ENCODE data around the gene SPN. TPM values are rescaled to one million over a fixed set of nuclear protein-coding genes. Genes with fewer than 3 reads are reported as not detected.
"Not testable (repeated sequence)": the region's sequence is repeated elsewhere in the genome, so short reads cannot be mapped to it uniquely, and the experiment has no call there.

The SPN gene
- polyA plus RNA-seq, 4 donors: 2.1 to 2.5 (median 2.3) TPM

DNA sequence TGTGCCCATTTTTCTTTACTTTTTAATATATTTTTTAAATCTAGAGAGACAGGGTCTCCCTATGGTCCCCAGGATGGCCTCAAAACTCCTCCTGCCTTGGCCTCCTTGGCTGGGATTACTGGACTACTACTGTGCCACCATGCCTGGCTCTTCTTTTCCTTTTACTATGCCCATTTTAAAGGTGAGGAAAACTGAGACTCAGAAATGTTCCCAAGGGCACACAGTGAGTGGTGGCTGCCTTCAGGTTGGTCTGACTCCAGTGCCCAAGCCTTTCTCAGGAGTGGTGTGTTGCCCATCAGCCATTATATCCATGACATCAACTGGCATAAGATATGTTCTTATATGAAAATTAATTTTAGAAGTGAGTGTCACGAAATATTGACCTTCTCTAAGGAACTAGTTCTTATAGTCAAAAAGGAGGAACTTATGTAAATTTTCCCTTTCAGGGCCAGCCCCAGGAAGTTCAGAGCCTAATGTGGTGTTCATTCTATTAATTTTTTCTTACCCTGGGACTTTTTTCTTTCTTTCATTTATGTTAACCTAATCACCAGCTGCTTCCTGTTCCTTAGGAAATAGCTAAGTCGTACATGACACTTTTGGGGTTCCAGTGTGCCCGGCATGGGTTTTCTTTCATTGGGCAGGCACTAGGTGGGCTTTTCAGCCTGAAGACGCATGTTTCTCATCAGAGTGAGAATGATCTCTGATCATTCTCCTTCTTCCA, 17.9 kb upstream of the SPN start:
- no peak for DNase-seq (ENCODE audit: low read depth in 4 of 4, low spot score in 2 of 4)

DNA sequence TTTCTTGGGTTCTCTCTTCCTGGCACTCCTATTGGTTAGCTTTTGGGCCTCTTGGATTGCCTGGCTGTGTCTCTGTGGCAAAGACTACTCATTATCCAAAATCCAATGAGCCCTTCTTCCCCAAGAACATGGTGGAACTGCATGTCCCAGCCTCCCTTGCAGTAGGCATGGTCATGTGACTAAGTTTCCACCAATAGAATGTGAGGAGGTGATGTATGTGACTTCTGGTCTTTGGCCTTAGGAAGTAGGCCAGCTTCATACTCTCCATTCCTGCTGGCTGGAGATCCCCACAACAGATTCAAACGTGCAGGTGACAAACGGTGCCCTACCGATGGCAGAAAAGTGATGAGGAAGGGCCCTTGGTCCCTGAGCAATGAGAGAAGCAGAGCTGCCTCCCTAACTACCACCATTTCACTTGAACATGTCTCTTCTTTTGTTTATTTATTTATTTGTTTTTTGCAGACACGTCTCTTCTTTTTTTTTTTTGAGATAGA, 17.3 kb upstream of the SPN start:
- no peak for DNase-seq (ENCODE audit: low read depth in 4 of 4, low spot score in 2 of 4)

DNA sequence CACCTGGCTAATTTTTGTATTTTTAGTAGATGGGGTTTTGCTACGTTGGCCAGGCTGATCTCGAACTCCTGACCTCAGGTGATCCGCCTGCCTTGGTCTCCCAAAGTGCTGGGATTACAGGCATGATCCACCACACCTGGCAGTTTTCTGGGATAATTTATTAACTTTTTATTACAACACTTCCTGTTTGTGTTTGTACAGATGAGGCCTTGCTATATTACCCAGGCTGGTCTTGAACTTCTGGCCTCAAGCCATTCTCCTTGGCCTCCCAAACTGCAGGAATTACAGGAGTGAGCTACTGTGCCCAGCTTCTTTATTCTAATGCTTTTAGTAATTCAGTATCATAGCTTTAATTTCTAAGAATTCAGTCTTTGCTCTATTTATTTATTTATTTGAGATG, 16.1 kb upstream of the SPN start:
- no peak for DNase-seq (ENCODE audit: low read depth in 4 of 4, low spot score in 2 of 4)

DNA sequence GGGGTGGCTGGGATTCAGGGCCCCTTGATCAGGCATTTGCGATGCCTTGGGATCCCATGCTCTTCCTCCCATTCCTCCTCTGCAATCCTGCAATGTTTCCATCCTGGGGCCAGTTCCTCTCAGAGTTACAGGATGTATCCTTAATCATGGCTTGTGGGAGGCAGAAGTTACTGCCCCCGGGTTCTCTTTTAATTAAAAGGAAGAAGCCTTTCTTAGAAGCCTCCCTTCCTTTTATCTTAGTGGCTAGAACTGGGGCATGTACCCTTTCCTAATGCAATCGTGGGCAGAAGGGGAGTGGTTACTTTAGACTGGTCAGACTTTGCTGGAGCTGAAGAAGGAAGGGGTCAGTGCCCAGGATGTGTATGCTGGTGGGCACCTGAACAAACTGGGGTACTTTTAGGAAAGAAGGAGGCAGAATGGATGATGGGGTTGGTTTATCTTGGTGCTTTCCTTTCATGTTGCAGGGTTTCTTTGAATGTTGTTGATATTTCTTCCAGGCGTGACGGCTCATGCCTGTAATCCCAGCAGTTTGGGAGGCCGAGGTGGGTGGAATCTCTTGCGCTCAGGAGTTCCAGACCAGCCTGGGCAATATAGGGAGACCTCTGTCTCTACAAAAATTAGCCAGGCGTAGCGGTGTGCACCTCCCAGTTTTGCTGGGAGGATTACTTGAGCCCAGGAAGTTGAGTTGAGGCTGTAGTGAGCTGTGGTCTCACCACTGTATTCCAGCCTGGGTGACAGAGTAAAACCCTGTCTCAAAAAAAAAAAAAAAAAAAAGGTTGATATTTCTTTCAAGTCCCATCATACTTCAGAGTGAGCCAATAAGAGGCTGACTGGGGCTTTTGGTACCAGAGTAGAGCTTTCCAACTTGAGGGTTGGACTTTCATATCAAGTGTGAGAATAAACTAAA, 13.2 kb upstream of the SPN start:
- no peak for DNase-seq (ENCODE audit: low read depth in 4 of 4, low spot score in 2 of 4)

DNA sequence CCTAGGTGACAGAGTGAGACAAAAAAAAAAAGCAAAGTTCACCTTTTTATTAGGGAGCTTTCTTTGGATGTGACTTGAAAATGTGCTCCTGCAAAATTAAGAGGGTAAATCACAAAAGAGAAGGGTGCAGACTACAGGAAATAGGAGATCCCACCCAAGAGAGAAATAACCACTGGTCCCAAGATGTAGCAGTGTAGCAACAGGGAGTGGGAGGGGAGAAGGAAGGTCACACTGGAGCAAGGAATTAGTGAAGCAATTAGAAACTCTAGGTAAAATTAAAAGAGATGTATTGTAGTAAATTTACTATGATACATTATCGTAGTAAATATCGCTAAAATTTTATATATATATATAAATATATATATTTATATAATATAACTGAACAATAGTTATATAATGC, 12.3 kb upstream of the SPN start:
- no peak for DNase-seq (ENCODE audit: low read depth in 4 of 4, low spot score in 2 of 4)

DNA sequence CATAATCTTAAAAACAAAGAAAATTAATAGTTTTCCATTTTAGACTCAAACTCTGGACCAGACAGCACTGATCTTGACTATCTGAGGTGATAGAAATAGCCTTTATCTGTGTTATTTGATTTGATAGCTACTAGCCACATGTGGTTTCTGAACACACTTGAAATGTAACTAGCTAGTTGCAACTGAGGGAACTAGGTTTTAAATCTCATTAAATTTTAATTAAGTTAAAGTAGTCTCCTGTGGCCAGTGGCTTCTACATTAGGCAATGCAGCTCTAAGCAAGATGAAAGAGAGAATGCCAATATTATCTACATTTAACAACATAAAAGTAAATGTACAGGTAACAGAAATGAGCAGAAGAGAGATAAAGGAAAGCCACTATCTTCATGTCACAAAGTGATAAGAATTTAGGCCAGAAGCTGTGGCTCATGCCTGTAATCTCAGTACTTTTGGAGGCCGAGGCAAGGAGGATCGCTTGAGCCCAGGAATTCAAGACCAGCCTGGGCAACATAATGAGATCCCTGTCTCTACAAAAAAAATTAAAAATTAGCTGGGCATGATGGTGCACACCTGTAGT, 11.2 kb upstream of the SPN start:
- no peak for DNase-seq (ENCODE audit: low read depth in 4 of 4, low spot score in 2 of 4)

DNA sequence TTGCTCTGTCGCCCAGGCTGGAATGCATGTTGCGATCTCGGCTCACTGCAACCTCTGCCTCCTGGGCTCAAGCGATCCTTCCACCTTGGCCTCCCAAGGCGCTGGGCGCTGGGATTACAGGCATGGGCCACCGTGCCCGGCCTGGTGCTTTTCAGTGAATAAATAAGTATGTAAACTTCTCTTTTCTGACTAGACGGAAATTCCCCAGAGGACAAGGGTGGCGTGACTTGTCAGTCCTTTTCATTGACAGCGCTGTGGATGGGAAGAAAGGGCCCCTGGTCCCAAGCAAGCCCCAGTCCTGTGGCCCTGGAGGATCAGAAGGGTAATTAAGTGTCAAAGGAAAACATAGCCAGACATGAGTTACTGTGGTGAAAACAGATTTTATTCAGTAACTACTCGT, 9.6 kb upstream of the SPN start:
- DNase-seq (ENCODE audit: low read depth in 4 of 4, low spot score in 2 of 4): no peak

DNA sequence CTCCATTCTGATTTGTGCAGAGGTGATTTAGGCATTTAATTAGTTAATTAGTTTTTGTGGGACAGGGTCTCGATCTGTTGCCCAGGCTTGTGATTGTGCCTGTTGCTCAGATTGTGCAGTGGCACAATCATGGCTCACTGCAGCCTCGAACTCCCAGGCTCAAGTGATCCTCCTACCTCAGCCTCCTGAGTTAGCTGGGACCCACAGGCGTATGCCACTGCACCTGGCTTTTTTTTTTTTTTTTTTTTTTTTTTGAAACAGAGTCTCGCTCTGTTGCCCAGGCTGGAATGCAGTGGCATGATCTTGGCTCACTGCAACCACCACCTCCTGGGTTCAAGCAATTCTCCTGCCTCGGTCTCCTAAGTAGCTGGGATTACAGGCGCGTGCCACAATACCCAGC, 9.2 kb upstream of the SPN start:
- DNase-seq (ENCODE audit: low read depth in 4 of 4, low spot score in 2 of 4): not testable (repeated sequence)

DNA sequence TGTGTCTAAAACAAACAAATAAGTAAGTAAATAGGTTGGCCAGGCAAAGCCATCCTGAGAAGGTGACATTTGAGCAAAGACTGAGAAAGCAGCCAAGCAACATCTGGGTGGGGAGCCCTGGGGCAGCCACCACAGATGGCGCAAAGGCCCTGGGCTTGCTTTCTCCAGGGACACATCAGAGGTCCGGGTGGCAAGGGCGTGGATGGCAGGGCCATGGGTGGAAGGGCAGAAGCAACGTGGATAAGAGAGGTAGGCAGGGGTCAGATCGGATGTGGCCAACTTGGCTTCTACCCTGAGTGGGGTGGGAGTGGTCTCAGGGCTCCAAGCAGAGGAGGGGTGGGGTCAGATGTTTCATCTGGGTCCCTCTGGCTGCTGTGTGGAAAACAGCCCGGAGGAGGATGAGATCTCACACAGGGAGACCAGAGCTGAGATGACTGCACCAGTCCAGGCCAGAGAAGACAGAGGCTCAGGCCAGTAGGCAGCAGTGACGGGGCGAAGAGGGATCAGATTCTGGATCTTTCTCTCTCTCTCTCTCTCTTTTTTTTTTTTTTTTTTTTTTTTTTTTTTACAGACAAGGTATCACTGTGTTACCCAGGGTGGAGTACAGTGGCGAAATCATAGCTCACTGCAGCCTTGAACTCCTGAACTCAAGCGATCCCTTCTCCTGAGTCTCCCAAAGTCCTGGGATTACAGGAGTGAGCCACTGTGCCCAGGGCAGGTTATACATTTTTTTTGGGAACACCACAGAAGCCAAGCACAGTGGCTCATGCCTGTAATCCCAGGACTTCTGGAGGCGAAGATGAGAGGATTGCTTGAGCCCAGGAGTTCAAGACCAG, 6.1 kb upstream of the SPN start:
- no peak for DNase-seq (ENCODE audit: low read depth in 4 of 4, low spot score in 2 of 4)

DNA sequence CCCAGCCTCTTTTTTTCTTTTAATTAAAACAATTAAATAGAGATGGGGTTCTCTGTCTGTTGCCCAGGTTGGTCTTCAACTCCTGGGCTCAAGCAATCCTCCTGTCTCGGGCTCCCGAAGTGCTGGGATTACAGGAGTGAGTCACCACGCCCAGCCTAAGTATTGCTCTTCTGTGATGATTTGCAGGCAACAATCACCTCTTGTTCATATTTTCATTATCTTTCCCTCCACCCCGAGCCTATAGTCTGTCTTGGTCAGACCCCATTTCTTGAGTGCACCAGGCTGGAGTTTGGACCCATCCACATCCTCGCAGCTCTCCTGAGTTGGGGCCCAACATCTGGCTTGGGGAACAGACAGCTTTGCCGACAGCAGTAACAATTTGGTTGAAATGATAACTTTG, 4.3 kb upstream of the SPN start:
- no peak for DNase-seq (ENCODE audit: low read depth in 4 of 4, low spot score in 2 of 4)

DNA sequence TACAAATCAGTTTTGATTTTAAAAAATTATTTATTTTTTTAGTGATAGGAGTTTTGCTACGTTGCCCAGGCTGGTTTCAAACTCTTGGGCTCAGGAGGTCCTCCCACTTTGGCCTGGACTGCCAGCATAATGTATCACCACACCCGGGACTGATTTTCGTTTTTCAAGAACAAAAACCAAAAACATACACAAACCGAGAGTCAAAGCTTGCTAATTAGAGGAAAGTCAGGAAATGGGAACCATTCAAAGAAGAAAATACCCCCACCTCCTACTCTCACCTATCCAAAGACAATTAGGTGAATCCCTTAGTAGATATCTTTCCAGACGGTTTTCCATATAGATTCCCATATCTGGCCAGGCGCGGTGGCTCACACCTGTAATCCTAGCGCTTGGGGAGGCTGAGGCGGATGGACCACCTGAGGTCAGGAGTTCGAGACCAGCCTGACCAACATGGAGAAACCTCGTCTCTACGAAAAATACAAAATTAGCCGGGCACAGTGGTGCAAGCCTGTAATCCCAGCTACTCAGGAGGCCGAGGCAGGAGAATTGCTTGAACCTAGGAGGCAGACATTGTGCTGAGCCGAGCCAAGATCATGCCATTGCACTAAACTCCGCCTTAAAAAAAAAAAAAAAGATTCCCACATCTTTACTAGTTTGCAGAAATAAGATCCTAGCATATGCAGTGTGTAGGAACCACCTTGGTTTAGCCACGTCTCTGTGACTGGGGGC, 883 bp upstream of the SPN start:
- DNase-seq (ENCODE audit: low read depth in 4 of 4, low spot score in 2 of 4): no peak

DNA sequence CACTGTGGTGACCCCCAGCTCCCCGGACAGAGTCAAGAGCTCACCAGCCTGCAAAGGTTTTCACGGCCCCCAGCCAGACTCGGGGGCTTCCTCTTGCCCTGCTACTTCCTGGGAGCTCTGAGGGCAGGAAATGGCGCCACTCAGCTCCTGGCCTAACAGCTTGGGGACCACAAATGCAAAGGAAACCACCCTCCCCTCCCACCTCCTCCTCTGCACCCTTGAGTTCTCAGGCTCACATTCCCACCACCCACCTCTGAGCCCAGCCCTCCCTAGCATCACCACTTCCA, 375 bp upstream of the SPN start:
- DNase-seq (ENCODE audit: low read depth in 4 of 4, low spot score in 2 of 4): no peak

DNA sequence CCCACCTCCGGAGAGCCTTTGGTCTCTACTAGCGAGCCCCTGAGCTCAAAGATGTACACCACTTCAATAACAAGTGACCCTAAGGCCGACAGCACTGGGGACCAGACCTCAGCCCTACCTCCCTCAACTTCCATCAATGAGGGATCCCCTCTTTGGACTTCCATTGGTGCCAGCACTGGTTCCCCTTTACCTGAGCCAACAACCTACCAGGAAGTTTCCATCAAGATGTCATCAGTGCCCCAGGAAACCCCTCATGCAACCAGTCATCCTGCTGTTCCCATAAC, 702 bp downstream of the SPN start:
- DNase-seq (ENCODE audit: low read depth in 4 of 4, low spot score in 2 of 4): no peak

DNA sequence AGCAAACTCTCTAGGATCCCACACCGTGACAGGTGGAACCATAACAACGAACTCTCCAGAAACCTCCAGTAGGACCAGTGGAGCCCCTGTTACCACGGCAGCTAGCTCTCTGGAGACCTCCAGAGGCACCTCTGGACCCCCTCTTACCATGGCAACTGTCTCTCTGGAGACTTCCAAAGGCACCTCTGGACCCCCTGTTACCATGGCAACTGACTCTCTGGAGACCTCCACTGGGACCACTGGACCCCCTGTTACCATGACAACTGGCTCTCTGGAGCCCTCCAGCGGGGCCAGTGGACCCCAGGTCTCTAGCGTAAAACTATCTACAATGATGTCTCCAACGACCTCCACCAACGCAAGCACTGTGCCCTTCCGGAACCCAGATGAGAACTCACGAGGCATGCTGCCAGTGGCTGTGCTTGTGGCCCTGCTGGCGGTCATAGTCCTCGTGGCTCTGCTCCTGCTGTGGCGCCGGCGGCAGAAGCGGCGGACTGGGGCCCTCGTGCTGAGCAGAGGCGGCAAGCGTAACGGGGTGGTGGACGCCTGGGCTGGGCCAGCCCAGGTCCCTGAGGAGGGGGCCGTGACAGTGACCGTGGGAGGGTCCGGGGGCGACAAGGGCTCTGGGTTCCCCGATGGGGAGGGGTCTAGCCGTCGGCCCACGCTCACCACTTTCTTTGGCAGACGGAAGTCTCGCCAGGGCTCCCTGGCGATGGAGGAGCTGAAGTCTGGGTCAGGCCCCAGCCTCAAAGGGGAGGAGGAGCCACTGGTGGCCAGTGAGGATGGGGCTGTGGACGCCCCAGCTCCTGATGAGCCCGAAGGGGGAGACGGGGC, 1.3 kb downstream of the SPN start:
- DNase-seq (ENCODE audit: low read depth in 4 of 4, low spot score in 2 of 4): no peak

DNA sequence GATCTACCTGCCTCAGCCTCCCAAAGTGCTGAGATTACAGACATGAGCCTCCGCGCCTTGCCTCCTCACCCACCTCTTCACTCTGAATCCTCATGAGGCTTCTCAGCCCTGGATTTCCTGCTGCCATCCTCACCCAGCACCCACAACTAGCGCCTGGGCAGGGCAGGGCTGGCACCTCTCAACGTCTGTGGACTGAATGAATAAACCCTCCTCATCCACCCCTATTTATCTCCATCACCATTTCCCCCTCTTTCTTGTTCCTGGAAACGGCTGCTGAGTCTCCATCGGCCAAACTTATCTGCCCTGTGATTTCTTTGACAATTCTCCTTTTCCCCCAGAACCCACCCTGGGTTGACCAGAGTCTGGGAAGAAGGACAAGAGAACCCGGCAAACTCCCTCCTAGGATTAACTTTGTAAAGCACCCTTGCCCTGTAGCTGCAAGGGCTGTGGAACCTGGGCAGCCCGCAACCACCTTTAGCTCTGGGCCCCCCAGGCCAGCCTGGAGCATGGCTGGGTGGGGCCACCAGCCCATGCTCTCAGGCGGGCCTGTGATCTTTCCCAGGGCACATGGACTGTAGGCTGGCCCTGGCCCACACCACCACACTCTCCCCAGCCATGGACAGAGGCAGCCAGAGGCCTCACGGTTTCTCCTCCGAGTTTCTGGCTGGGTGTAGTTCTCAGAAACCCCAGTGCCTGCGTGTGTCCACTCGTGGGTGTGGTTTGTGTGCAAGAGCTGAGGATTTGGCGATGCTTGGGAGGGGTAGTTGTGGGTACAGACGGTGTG, 2.4 kb downstream of the SPN start:
- DNase-seq (ENCODE audit: low read depth in 4 of 4, low spot score in 2 of 4): no peak

DNA sequence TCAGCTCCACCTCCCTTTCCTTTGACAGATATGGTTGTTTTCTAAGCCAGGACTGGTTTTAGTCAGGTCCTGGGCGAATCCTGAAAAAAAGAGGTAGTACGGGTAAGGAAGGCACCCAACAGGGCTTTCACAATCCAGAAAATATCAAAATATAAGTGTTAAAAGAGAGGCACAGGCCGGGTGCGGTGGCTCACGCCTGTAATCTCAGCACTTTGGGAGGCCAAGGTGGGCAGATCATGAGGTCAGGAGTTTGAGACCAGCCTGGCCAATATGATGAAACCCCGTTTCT, 4.2 kb downstream of the SPN start:
- not testable (repeated sequence) for DNase-seq (ENCODE audit: low read depth in 4 of 4, low spot score in 2 of 4)

DNA sequence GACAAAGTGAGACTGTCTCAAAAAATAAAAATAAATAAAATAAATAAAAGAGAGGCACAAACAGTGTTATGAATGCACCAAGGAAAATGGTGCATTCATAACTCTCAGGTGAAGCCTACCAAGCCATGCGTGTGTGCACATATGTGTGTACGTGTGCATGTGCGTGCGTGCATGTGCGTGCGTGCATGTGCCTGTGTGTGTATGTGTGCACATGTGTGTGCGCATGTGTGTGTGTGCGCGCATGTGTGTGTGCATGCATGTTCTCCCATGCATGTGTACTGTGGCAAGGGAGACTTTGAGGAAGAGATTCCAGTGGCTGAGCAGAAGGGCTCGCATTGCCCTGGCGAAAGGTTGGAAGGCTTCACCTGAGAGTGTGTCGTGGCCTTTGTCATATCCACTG, 4.7 kb downstream of the SPN start:
- no peak for DNase-seq (ENCODE audit: low read depth in 4 of 4, low spot score in 2 of 4)

DNA sequence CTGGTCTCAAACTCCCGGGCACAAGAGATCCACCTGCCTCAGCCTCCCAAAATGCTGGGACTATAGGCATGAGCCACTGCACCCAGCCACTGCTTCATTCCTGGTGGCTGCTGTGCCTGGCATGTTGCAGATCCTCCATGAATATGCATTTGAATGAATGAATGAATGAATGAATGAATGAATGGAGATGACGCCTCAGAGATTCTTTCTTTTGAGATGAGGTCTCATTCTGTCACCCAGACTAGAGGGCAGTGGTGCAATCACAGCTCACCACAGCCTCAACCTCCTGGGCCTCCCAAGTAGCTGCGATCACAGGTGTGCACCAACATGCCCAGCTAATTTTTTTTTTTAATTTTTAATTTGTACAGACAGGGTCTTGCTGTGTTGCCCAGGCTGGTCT, 5.2 kb downstream of the SPN start:
- no peak for DNase-seq (ENCODE audit: low read depth in 4 of 4, low spot score in 2 of 4)

DNA sequence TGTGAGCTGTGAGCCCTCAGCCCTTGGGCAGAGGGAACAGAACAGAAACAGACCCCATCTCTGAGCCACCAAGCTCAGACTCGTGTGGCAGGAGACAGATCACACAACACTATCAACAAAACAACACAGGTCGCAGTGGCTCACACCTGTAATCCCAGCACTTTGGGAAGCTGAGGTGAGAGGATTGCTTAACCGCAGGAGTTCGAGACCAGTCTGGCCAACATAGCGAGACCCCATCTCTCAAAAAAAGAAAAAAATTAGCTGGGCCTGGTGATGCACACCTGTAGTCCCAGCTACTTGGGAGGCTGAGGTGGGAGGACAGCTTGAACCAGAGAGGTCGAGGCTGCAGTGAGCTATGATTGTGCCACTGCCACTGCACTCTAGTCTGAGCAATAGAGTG, 10.5 kb downstream of the SPN start:
- DNase-seq (ENCODE audit: low read depth in 4 of 4, low spot score in 2 of 4): no peak
